NCI-H2107 treated with DMSO at 0.1 percent for 48 hours (cell line): Measurements from ENCODE around the gene NMU.
"Not testable (repeated sequence)": the region's sequence is repeated elsewhere in the genome, so short reads cannot be mapped to it uniquely, and the experiment has no call there.

Source experiments
- DNase-seq: peaks from one replicate; lab custom pipeline; 2025; ENCODE audit not compliant: unreplicated experiment; lab: John Stamatoyannopoulos, UW

NMU gene

GRCh38 chr4:55635741-55636655, at the start of gene NMU:
NMU (minus strand) TSS chr4:55636298; CDS start chr4:55636192, 106 bp downstream.
- no peak for DNase-seq

GRCh38 chr4:55684276-55684675, 48.2 kb upstream of the NMU start:
- no peak for DNase-seq

- DNase-seq, result not testable (repeated sequence)
These were observed 46.7 kb upstream of the NMU start for GRCh38 chr4:55682797-55683196.

GRCh38 chr4:55682295-55682694, 46.2 kb upstream of the NMU start:
- no peak for DNase-seq

GRCh38 chr4:55681430-55681829, 45.3 kb upstream of the NMU start:
- DNase-seq, result no peak

GRCh38 chr4:55675196-55675793, 39.2 kb upstream of the NMU start:
- peak; percentile 55 for DNase-seq

- DNase-seq, result no peak
These were observed 37.3 kb upstream of the NMU start for GRCh38 chr4:55673424-55673823.

- no peak for DNase-seq
These were observed 35.6 kb upstream of the NMU start for GRCh38 chr4:55671667-55672066.

- DNase-seq, result no peak
These were observed 34.6 kb upstream of the NMU start for GRCh38 chr4:55670695-55671094.

- DNase-seq, result no peak
These were observed 32.4 kb upstream of the NMU start for GRCh38 chr4:55668449-55668848.

- DNase-seq, result no peak
These were observed 30.4 kb upstream of the NMU start for GRCh38 chr4:55666535-55666934.

- no peak for DNase-seq
These were observed 27.0 kb upstream of the NMU start for GRCh38 chr4:55663145-55663544.

- no peak for DNase-seq
These were observed 25.4 kb upstream of the NMU start for GRCh38 chr4:55661398-55662056.

GRCh38 chr4:55658657-55659056, 22.6 kb upstream of the NMU start:
- DNase-seq, result no peak

GRCh38 chr4:55654131-55654530, 18.0 kb upstream of the NMU start:
- DNase-seq, result no peak

GRCh38 chr4:55650483-55650882, 14.4 kb upstream of the NMU start:
- no peak for DNase-seq

- no peak for DNase-seq
These were observed 1.2 kb upstream of the NMU start for GRCh38 chr4:55637272-55637820.

- DNase-seq, result no peak
These were observed 530 bp upstream of the NMU start for GRCh38 chr4:55636656-55636999.

- DNase-seq, result peak; percentile 50
These were observed 816 bp downstream of the NMU start for GRCh38 chr4:55635282-55635681.

GRCh38 chr4:55634417-55635128, 1.5 kb downstream of the NMU start:
- DNase-seq, result no peak

GRCh38 chr4:55633903-55634302, 2.2 kb downstream of the NMU start:
- DNase-seq, result no peak
